Loucy (cell line): ENCODE results near the gene RUNX2.

ENCODE experiments used
- H2AFZ ChIP-seq: fragments of 200-600 bp; sonication (generic); 2 replicates; pipeline ENCODE4 v1.6.0; 2016; ENCODE audit warnings: antibody characterized with exemption, mild to moderate bottlenecking, low read length, moderate library complexity
- H3F3A ChIP-seq: fragments of 200-600 bp; 2 replicates; pipeline ENCODE4 v1.6.0; 2016; ENCODE audit warnings: antibody characterized with exemption, low read depth, mild to moderate bottlenecking
- H3K27me3 ChIP-seq: fragments of 200-600 bp; sonication (generic); 2 replicates; pipeline ENCODE4 v1.6.1; 2014; ENCODE audit warnings: low read length, mild to moderate bottlenecking; ENCODE audit not compliant: insufficient read depth, poor library complexity, severe bottlenecking
- H3K36me3 ChIP-seq: fragments of 200-600 bp; sonication (generic); 2 replicates; pipeline ENCODE4 v1.6.1; 2016; ENCODE audit warnings: low read length; ENCODE audit not compliant: insufficient read depth
- H3K4me1 ChIP-seq: fragments of 200-600 bp; sonication (generic); 2 replicates; pipeline ENCODE4 v1.5.1; 2014; ENCODE audit warnings: low read length, mild to moderate bottlenecking; ENCODE audit not compliant: insufficient read depth, poor library complexity, severe bottlenecking
- H3K4me2 ChIP-seq: fragments of 200-600 bp; sonication (generic); 2 replicates; pipeline ENCODE4 v1.6.0; 2014; ENCODE audit warnings: antibody characterized with exemption, low read length, low read depth, mild to moderate bottlenecking; ENCODE audit not compliant: poor library complexity, severe bottlenecking
- H3K4me3 ChIP-seq: fragments of 200-600 bp; sonication (generic); 2 replicates; pipeline ENCODE4 v1.5.1; 2014; ENCODE audit warnings: low read length, mild to moderate bottlenecking, mixed read lengths; ENCODE audit not compliant: poor library complexity, severe bottlenecking
- H3K79me2 ChIP-seq: fragments of 200-600 bp; sonication (generic); 2 replicates; pipeline ENCODE4 v1.6.1; 2014; ENCODE audit warnings: low read length; ENCODE audit not compliant: insufficient read depth
- H3K9ac ChIP-seq: fragments of 200-600 bp; sonication (generic); 2 replicates; pipeline ENCODE4 v1.6.0; 2014; ENCODE audit warnings: mild to moderate bottlenecking, low read depth, low read length, moderate library complexity; ENCODE audit not compliant: poor library complexity, severe bottlenecking
- H3K9me2 ChIP-seq: fragments of 200-600 bp; sonication (generic); replicated peaks from 2 replicates; pipeline ENCODE4 v1.6.1; 2016; ENCODE audit warnings: low read depth, low read length, mixed read lengths
- H3K9me3 ChIP-seq: fragments of 200-600 bp; sonication (generic); 2 replicates; pipeline ENCODE4 v1.6.1; 2014; ENCODE audit warnings: mild to moderate bottlenecking, antibody characterized with exemption, low read length, low read depth; ENCODE audit not compliant: insufficient read depth
- H4K20me1 ChIP-seq: fragments of 200-600 bp; sonication (generic); 2 replicates; pipeline ENCODE4 v1.6.0; 2014; ENCODE audit warnings: antibody characterized with exemption, low read length, mild to moderate bottlenecking; ENCODE audit not compliant: insufficient read depth, poor library complexity, severe bottlenecking
- CTCF ChIP-seq: fragments of 200-600 bp; sonication (generic); conservative IDR thresholded peaks from 2 replicates; pipeline ENCODE4 v1.5.1; 2014; ENCODE audit warnings: mild to moderate bottlenecking, antibody characterized with exemption, low read length
- EZH2phosphoT487 ChIP-seq: fragments of 200-600 bp; IDR thresholded peaks from 2 replicates; pipeline ENCODE4 v1.6.1; 2018; ENCODE audit warnings: antibody characterized with exemption, mild to moderate bottlenecking, moderate library complexity, borderline replicate concordance

The RUNX2 gene

GRCh38 chr6:45652416-45652815 is 324.3 kb downstream of the RUNX2 start:
- no peaks in the 10 kb centered on the region for H3F3A ChIP-seq
- H3K4me1 ChIP-seq, result peaks cover 22% of the 10 kb centered on the region
- H3K4me2 ChIP-seq, result no peak overlapping the region
- H3K4me3 ChIP-seq, result no peak overlapping the region
- no peaks in the 10 kb centered on the region for H3K9me3 ChIP-seq
- H2AFZ ChIP-seq, result no peak overlapping the region
- H3K9ac ChIP-seq, result no peak overlapping the region
- H3K9me2 ChIP-seq, result no peaks in the 10 kb centered on the region
- TF ChIP-seq EZH2phosphoT487, result no peak
- TF ChIP-seq CTCF, result no peak
- no peaks in the 10 kb centered on the region for H3K36me3 ChIP-seq
- H3K27me3 ChIP-seq, result no peaks in the 10 kb centered on the region
- H3K79me2 ChIP-seq, result no peaks in the 10 kb centered on the region
- no peaks in the 10 kb centered on the region for H4K20me1 ChIP-seq

- no peaks in the 10 kb centered on the region for H3K79me2 ChIP-seq
- H3K9me3 ChIP-seq, result no peaks in the 10 kb centered on the region
- H2AFZ ChIP-seq, result no peak overlapping the region
- H3K4me2 ChIP-seq, result peak overlapping the region; percentile 29
- no peaks in the 10 kb centered on the region for H3K27me3 ChIP-seq
- peaks cover 17% of the 10 kb centered on the region for H3K4me1 ChIP-seq
- H4K20me1 ChIP-seq, result no peaks in the 10 kb centered on the region
- H3K4me3 ChIP-seq, result no peak overlapping the region
- no peaks in the 10 kb centered on the region for H3K36me3 ChIP-seq
- H3F3A ChIP-seq, result no peaks in the 10 kb centered on the region
- H3K9ac ChIP-seq, result no peak overlapping the region
- TF ChIP-seq EZH2phosphoT487 (no peak), CTCF (no peak)
- H3K9me2 ChIP-seq, result no peaks in the 10 kb centered on the region
Observed at GRCh38 chr6:45653117-45653883, 325.2 kb downstream of the RUNX2 start.

- Histone ChIP-seq H3F3A (no peaks in the 10 kb centered on the region), H3K9me2 (no peaks in the 10 kb centered on the region), H3K4me2 (no peak overlapping the region), H4K20me1 (no peaks in the 10 kb centered on the region), H3K27me3 (no peaks in the 10 kb centered on the region), H3K4me3 (no peak overlapping the region), H2AFZ (no peak overlapping the region), H3K9me3 (no peaks in the 10 kb centered on the region), H3K4me1 (peaks cover 27% of the 10 kb centered on the region), H3K36me3 (no peaks in the 10 kb centered on the region), H3K9ac (no peak overlapping the region), H3K79me2 (no peaks in the 10 kb centered on the region)
- TF ChIP-seq CTCF (no peak), EZH2phosphoT487 (no peak)
Observed at GRCh38 chr6:45654673-45655072, 326.5 kb downstream of the RUNX2 start.
